ENCODE measurements around the gene ODAD4. TPM values are rescaled to one million over a fixed set of nuclear protein-coding genes. Genes with fewer than 3 reads are reported as not detected.
A peak's percentile ranks its signal among the peaks of the same experiment; 100 is the strongest.

The ODAD4 gene
- total and polyA plus RNA-seq, 5 donors from 2014 or later = 0.14 to 0.28 (median 0.15) TPM; not detected in 2

DNA sequence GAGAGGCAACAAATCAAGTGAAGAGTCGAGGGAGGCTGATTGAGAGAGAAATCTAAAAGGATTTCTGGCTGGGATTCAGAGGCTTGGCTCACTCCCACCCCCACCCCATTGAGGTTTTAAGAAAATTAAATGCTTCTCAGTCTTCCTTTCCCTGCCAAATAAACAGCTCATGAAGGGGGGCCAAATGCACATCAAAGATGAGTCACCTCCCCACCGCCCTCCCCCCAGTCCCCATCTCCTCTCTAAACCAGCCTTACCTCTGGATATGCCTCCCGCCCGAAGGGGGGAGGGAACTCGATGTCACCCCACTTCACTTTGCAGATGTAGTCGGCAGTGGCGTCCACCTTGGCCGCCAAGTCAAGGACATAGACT is 23.2 kb upstream of the ODAD4 start:
- Histone ChIP-seq H3K9me3 (ENCODE audit: control insufficient read depth in 2 of 2, low read length in 2 of 2) (no peaks in the 10 kb centered on the region), H3K27ac (ENCODE audit: insufficient read depth, low read length, poor library complexity, severe bottlenecking) (no peak overlapping the region), H3K4me1 (ENCODE audit: control insufficient read depth, insufficient read depth, low read length, poor library complexity, severe bottlenecking) (no peaks in the 10 kb centered on the region), H3K36me3 (ENCODE audit: control insufficient read depth, insufficient read depth, low read length) (peaks cover 93% of the 10 kb centered on the region), H3K4me3 (ENCODE audit: low read depth, low read length) (no peak overlapping the region), H3K27me3 (ENCODE audit: control insufficient read depth, insufficient read depth, low read length) (no peaks in the 10 kb centered on the region)
- ATAC-seq (ENCODE audit: low read depth in 2 of 2) (no peak), DNase-seq (no peak)
- peaks cover 0 to 2% (median 0%) of the 10 kb centered on the region in 4 donors for H3K4me1 Mint-ChIP-seq
- H3K36me3 Mint-ChIP-seq = peaks cover 33% of the 10 kb centered on the region
- no peak overlapping the region for H3K27ac Mint-ChIP-seq
- no peaks in the 10 kb centered on the region for H3K27me3 Mint-ChIP-seq
- H3K9me3 Mint-ChIP-seq = no peaks in the 10 kb centered on the region
- no peak overlapping the region for H3K4me3 Mint-ChIP-seq

DNA sequence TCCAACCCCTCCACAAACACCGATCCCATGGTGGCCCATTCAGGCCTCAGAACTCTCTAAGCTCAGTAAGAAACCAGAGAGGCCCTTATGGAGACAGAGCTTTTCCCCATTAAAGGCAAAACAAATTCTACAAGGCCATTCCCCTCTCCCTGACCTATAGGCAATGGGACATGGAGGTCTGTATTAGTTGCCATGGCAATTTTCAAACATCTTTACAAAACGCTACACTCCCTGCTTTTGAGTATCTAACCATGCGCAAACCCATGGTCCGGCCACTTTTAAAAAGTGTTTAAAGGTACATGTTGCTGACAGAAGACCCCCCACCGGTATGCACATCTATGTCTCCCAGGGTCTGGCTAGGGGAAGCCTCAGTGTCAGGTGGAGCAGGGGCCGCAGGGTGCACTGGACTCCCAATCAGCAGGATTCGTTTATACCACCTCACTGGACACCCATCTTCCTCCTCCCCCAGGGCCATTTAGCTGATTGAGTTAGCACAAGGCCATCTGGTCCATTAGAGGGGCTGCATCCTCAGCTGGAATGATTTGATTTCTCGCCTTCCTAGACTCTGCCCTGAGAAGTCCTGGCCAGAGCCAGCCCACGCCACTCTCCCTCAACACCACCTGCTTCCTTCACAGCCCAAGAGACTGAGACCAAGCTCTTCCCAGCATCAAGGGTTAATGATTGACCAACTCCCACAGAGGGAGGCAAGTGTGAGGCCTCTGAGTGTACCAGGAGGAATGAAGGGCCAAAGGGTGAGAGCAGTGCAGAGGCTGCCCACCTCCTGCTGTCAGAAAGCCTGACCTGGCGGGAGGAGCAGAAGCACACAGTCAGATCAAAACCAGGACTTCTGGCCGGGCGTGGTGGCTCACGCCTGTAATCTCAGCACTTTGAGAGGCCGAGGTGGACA is 22.5 kb upstream of the ODAD4 start:
- H3K27ac Mint-ChIP-seq = no peak overlapping the region
- peaks cover 39% of the 10 kb centered on the region for H3K36me3 Mint-ChIP-seq

DNA sequence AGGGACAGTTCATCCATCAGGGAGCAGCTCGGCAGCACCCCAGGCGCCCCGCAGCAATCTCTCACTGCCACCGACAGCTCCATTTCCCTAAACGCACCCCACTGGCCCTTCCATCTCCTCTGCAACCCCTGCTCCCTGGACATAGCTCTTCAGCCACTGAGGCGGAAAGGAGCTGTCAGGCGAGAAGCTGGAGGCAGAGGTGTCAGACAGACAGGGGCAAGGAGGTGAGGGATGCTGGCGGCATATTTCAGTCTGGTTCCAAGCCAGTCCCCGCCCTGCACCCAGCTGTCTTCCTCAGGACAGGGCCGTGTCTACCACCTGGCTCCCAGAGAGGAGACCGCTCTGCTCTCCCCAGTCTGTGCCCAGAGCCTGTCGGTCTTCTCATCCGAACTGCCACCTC is 21.3 kb upstream of the ODAD4 start:
- DNase-seq = no peak
- Mint-ChIP-seq H3K27me3 (no peaks in the 10 kb centered on the region), H3K4me1 (peaks cover 4 to 10% (median 6%) of the 10 kb centered on the region in 4 donors), H3K4me3 (no peak overlapping the region), H3K36me3 (peaks cover 38% of the 10 kb centered on the region), H3K9me3 (no peaks in the 10 kb centered on the region), H3K27ac (no peak overlapping the region)
- Histone ChIP-seq H3K27ac (ENCODE audit: insufficient read depth, low read length, poor library complexity, severe bottlenecking) (no peak overlapping the region), H3K4me1 (ENCODE audit: control insufficient read depth, insufficient read depth, low read length, poor library complexity, severe bottlenecking) (no peaks in the 10 kb centered on the region), H3K27me3 (ENCODE audit: control insufficient read depth, insufficient read depth, low read length) (no peaks in the 10 kb centered on the region), H3K9me3 (ENCODE audit: control insufficient read depth in 2 of 2, low read length in 2 of 2) (no peaks in the 10 kb centered on the region), H3K36me3 (ENCODE audit: control insufficient read depth, insufficient read depth, low read length) (peaks cover 92% of the 10 kb centered on the region), H3K4me3 (ENCODE audit: low read depth, low read length) (no peak overlapping the region)
- ATAC-seq (ENCODE audit: low read depth in 2 of 2) = no peak

More for the DNA sequence above, 22.5 kb upstream of the ODAD4 start:
- no peaks in the 10 kb centered on the region for H3K4me1 ChIP-seq (ENCODE audit: control insufficient read depth, insufficient read depth, low read length, poor library complexity, severe bottlenecking)
- H3K9me3 Mint-ChIP-seq = no peaks in the 10 kb centered on the region
- DNase-seq (no peak), ATAC-seq (ENCODE audit: low read depth in 2 of 2) (no peak)
- peaks cover 94% of the 10 kb centered on the region for H3K36me3 ChIP-seq (ENCODE audit: control insufficient read depth, insufficient read depth, low read length)
- peak overlapping the region in 1 of 4 donors; percentile 11 for H3K4me3 Mint-ChIP-seq
- H3K4me1 Mint-ChIP-seq = peaks cover 0 to 5% (median 2%) of the 10 kb centered on the region in 4 donors
- H3K27ac ChIP-seq (ENCODE audit: insufficient read depth, low read length, poor library complexity, severe bottlenecking) = no peak overlapping the region
- H3K27me3 Mint-ChIP-seq = no peaks in the 10 kb centered on the region
- no peaks in the 10 kb centered on the region for H3K27me3 ChIP-seq (ENCODE audit: control insufficient read depth, insufficient read depth, low read length)
- H3K9me3 ChIP-seq (ENCODE audit: control insufficient read depth in 2 of 2, low read length in 2 of 2) = no peaks in the 10 kb centered on the region
- no peak overlapping the region for H3K4me3 ChIP-seq (ENCODE audit: low read depth, low read length)

DNA sequence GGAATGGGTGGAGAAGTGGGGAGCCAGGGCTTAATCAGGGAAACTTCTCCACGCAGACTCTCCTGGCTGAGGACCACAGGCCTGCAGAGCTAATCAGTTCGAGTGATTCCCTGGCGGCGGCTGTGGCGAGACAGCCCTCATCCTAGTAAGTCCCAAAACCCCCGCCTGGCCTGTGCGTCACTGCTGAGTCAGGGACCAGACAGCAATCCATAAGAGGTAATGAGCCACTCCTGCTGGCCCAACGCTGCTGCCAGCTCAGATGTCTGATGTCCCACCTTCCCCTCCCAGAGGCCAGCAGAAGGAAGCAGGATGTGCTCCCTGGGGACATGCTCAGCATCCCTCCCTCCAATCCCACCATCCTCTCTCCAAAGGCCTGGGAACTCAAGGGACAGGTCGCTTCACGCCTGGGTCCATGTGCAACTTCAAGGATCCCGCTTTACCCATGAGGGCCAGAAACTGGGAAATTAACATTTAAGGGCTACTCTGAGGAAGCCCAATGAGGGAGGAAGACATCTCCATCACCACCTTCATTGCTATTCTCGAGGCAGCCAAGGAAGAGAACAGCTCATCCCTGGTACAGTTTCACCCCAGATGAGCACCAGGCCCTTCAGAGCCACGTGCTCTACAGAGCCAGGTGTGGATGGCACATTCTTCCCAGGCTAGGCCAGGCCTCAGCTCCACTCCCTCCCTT is 19.6 kb upstream of the ODAD4 start:
- peaks cover 26% of the 10 kb centered on the region for H3K36me3 Mint-ChIP-seq
- no peak overlapping the region for H3K4me3 ChIP-seq (ENCODE audit: low read depth, low read length)
- H3K4me3 Mint-ChIP-seq = no peak overlapping the region

DNA sequence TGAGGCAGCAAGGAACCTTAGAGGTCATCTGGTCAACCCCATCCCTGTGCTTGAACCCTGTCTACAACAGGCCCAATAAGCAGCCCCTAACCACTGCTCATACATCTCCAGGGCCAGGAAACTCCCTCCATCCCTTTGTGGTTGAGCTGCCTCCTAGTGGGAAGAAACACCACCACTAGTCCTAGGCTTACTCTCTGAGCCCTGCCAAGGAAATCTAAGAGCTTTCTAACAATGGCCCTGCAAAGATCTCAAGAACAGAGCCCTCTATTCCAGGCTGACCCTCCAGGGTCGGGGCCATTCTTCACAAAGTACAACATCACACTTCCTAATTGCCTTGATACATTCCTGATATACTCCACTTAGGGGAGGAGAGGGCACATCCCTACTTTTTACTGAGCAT is 17.5 kb upstream of the ODAD4 start:
- peaks cover 18 to 44% (median 30%) of the 10 kb centered on the region in 4 donors for H3K4me1 Mint-ChIP-seq
- ATAC-seq (ENCODE audit: low read depth in 2 of 2) (no peak), DNase-seq (no peak)
- Histone ChIP-seq H3K9me3 (ENCODE audit: control insufficient read depth in 2 of 2, low read length in 2 of 2) (no peaks in the 10 kb centered on the region), H3K4me1 (ENCODE audit: control insufficient read depth, insufficient read depth, low read length, poor library complexity, severe bottlenecking) (peaks cover 29% of the 10 kb centered on the region), H3K4me3 (ENCODE audit: low read depth, low read length) (no peak overlapping the region), H3K36me3 (ENCODE audit: control insufficient read depth, insufficient read depth, low read length) (peaks cover 55% of the 10 kb centered on the region), H3K27me3 (ENCODE audit: control insufficient read depth, insufficient read depth, low read length) (no peaks in the 10 kb centered on the region), H3K27ac (ENCODE audit: insufficient read depth, low read length, poor library complexity, severe bottlenecking) (no peak overlapping the region)
- H3K27ac Mint-ChIP-seq = no peak overlapping the region
- no peaks in the 10 kb centered on the region for H3K27me3 Mint-ChIP-seq
- H3K4me3 Mint-ChIP-seq = peak overlapping the region in 1 of 4 donors; percentile 25
- H3K36me3 Mint-ChIP-seq = peaks cover 23% of the 10 kb centered on the region
- no peaks in the 10 kb centered on the region for H3K9me3 Mint-ChIP-seq

More for the DNA sequence above, 19.6 kb upstream of the ODAD4 start:
- H3K27me3 ChIP-seq (ENCODE audit: control insufficient read depth, insufficient read depth, low read length) = no peaks in the 10 kb centered on the region
- H3K27ac ChIP-seq (ENCODE audit: insufficient read depth, low read length, poor library complexity, severe bottlenecking) = no peak overlapping the region
- no peaks in the 10 kb centered on the region for H3K9me3 ChIP-seq (ENCODE audit: control insufficient read depth in 2 of 2, low read length in 2 of 2)
- DNase-seq = no peak
- ATAC-seq (ENCODE audit: low read depth in 2 of 2) = no peak
- Mint-ChIP-seq H3K9me3 (no peaks in the 10 kb centered on the region), H3K4me1 (peaks cover 7 to 25% (median 20%) of the 10 kb centered on the region in 4 donors), H3K27ac (peak overlapping the region in 1 of 3 donors; percentile 56), H3K27me3 (no peaks in the 10 kb centered on the region)
- H3K4me1 ChIP-seq (ENCODE audit: control insufficient read depth, insufficient read depth, low read length, poor library complexity, severe bottlenecking) = peaks cover 16% of the 10 kb centered on the region
- peaks cover 75% of the 10 kb centered on the region for H3K36me3 ChIP-seq (ENCODE audit: control insufficient read depth, insufficient read depth, low read length)

DNA sequence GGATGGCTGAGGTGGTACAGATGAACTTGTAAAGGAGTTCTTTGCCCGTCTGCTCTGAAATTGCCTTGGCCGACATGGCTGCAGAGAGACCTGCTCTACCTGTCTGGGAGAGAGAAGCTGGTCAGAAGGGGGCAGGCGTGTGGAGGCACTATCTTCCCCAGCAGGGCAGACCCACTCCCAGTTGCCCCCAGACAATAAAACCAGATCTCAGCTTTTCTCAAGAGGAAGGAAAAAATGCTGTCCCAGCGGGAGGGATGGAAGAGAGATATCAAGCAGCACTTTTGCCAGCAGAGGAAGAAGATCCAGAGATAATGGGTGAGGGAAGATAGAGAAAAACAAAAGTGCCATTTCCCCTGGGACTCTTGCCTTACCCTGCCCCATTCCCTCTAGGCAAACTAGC is 16.6 kb upstream of the ODAD4 start:
- peaks cover 47% of the 10 kb centered on the region for H3K36me3 ChIP-seq (ENCODE audit: control insufficient read depth, insufficient read depth, low read length)
- peak overlapping the region in 1 of 4 donors; percentile 44 for H3K4me3 Mint-ChIP-seq

DNA sequence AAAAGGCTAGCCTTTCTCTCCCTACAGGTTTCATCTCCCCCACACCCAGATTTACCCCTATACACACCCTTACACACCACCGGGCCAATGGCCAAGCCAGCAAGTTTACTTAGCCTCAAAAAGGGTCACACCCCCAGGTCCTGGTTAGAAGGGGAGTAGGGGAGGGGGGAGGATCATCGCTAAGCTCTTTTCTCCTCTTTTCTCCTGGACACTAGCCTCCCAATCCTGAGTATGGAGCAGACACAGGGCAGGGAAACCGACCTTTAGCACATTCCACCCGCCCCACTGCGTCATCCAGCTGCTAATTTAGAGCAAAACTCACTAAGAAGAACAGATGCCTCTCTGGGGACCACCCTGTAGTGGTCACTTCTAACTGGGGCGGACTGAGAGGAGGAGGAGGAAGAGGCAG is 16.1 kb upstream of the ODAD4 start:
- no peak overlapping the region for H3K27ac ChIP-seq (ENCODE audit: insufficient read depth, low read length, poor library complexity, severe bottlenecking)
- Mint-ChIP-seq H3K4me1 (peaks cover 18 to 45% (median 30%) of the 10 kb centered on the region in 4 donors), H3K4me3 (peak overlapping the region in 1 of 4 donors; percentile 44), H3K9me3 (no peaks in the 10 kb centered on the region), H3K27ac (peak overlapping the region in 2 of 3 donors; percentile 44 to 62), H3K36me3 (peaks cover 22% of the 10 kb centered on the region), H3K27me3 (no peaks in the 10 kb centered on the region)
- H3K4me1 ChIP-seq (ENCODE audit: control insufficient read depth, insufficient read depth, low read length, poor library complexity, severe bottlenecking) = peaks cover 36% of the 10 kb centered on the region
- peaks cover 41% of the 10 kb centered on the region for H3K36me3 ChIP-seq (ENCODE audit: control insufficient read depth, insufficient read depth, low read length)
- H3K9me3 ChIP-seq (ENCODE audit: control insufficient read depth in 2 of 2, low read length in 2 of 2) = no peaks in the 10 kb centered on the region
- DNase-seq (no peak), ATAC-seq (ENCODE audit: low read depth in 2 of 2) (no peak)
- no peaks in the 10 kb centered on the region for H3K27me3 ChIP-seq (ENCODE audit: control insufficient read depth, insufficient read depth, low read length)
- H3K4me3 ChIP-seq (ENCODE audit: low read depth, low read length) = no peak overlapping the region

More for the DNA sequence above, 16.6 kb upstream of the ODAD4 start:
- Histone ChIP-seq H3K27ac (ENCODE audit: insufficient read depth, low read length, poor library complexity, severe bottlenecking) (no peak overlapping the region), H3K9me3 (ENCODE audit: control insufficient read depth in 2 of 2, low read length in 2 of 2) (no peaks in the 10 kb centered on the region), H3K4me1 (ENCODE audit: control insufficient read depth, insufficient read depth, low read length, poor library complexity, severe bottlenecking) (peaks cover 33% of the 10 kb centered on the region), H3K4me3 (ENCODE audit: low read depth, low read length) (no peak overlapping the region), H3K27me3 (ENCODE audit: control insufficient read depth, insufficient read depth, low read length) (no peaks in the 10 kb centered on the region)
- no peak for ATAC-seq (ENCODE audit: low read depth in 2 of 2)
- no peaks in the 10 kb centered on the region for H3K27me3 Mint-ChIP-seq
- no peaks in the 10 kb centered on the region for H3K9me3 Mint-ChIP-seq
- peaks cover 18 to 45% (median 30%) of the 10 kb centered on the region in 4 donors for H3K4me1 Mint-ChIP-seq
- H3K36me3 Mint-ChIP-seq = peaks cover 23% of the 10 kb centered on the region
- no peak for DNase-seq
- H3K27ac Mint-ChIP-seq = peak overlapping the region in 2 of 3 donors; percentile 62 to 67
